Trophoblast cell (in vitro differentiated cells and primary cell): Measurements from ENCODE around the gene RFX8.
"Not testable (repeated sequence)": the region's sequence is repeated elsewhere in the genome, so short reads cannot be mapped to it uniquely, and the experiment has no call there.

Experiments
- DNase-seq, 2 donors: peaks; one replicate each; pipeline ENCODE4 v3.0.0-alpha.2; 2016
- H2AFZ ChIP-seq: 2 replicates; pipeline ENCODE4 v1.6.1; 2013; ENCODE audit warnings: low read length, moderate library complexity, mild to moderate bottlenecking; ENCODE audit not compliant: insufficient read depth, poor library complexity
- H2AK5ac ChIP-seq: 2 replicates; pipeline ENCODE4 v1.6.1; 2013; ENCODE audit warnings: mild to moderate bottlenecking, low read length
- H2BK120ac ChIP-seq: 2 replicates; pipeline ENCODE4 v1.6.1; 2013; ENCODE audit warnings: low read length, mild to moderate bottlenecking, moderate library complexity; ENCODE audit not compliant: insufficient read depth, poor library complexity
- H2BK12ac ChIP-seq: 2 replicates; pipeline ENCODE4 v1.6.1; 2013; ENCODE audit warnings: mild to moderate bottlenecking, low read length, moderate library complexity
- H2BK5ac ChIP-seq: 2 replicates; pipeline ENCODE4 v1.6.1; 2013; ENCODE audit warnings: low read length, low read depth, moderate library complexity, mild to moderate bottlenecking; ENCODE audit not compliant: poor library complexity
- H3K14ac ChIP-seq: 2 replicates; pipeline ENCODE4 v1.6.1; 2013; ENCODE audit warnings: mild to moderate bottlenecking, low read length
- H3K18ac ChIP-seq: 2 replicates; pipeline ENCODE4 v1.6.1; 2013; ENCODE audit warnings: mild to moderate bottlenecking, low read length
- H3K23ac ChIP-seq: 2 replicates; pipeline ENCODE4 v1.6.1; 2013; ENCODE audit warnings: low read length
- H3K27ac ChIP-seq: 2 replicates; pipeline ENCODE4 v1.5.1; 2013; ENCODE audit warnings: low read depth, mild to moderate bottlenecking, inconsistent platforms, low read length, moderate library complexity
- H3K27me3 ChIP-seq: 2 replicates; pipeline ENCODE4 v1.6.1; 2013; ENCODE audit warnings: inconsistent platforms, mild to moderate bottlenecking, low read length, moderate library complexity; ENCODE audit not compliant: insufficient read depth
- H3K36me3 ChIP-seq, 2 experiments: 1 replicate in 1 of 2; 2 replicates in 1 of 2; pipeline ENCODE4 v1.6.1; 2013; ENCODE audit warnings: low read length in 2 of 2, mild to moderate bottlenecking in 2 of 2, moderate library complexity in 1 of 2; ENCODE audit not compliant: insufficient read depth in 2 of 2, control insufficient read depth in 1 of 2
- H3K4ac ChIP-seq: 2 replicates; pipeline ENCODE4 v1.6.1; 2013; ENCODE audit warnings: low read depth, mild to moderate bottlenecking, low read length, moderate library complexity
- H3K4me1 ChIP-seq, 2 experiments: 1 replicate in 1 of 2; 2 replicates in 1 of 2; pipeline ENCODE4 v1.6.1; 2013; ENCODE audit warnings: low read length in 2 of 2, mild to moderate bottlenecking in 2 of 2, moderate library complexity in 1 of 2; ENCODE audit not compliant: insufficient read depth in 2 of 2, control insufficient read depth in 1 of 2
- H3K4me2 ChIP-seq: 2 replicates; pipeline ENCODE4 v1.6.1; 2013; ENCODE audit warnings: inconsistent platforms, mild to moderate bottlenecking, low read length, moderate library complexity
- H3K4me3 ChIP-seq: 2 replicates; pipeline ENCODE4 v1.5.1; 2013; ENCODE audit warnings: mild to moderate bottlenecking, low read depth, low read length, inconsistent platforms
- H3K79me1 ChIP-seq: one replicate; pipeline ENCODE4 v1.6.1; 2013; ENCODE audit warnings: low read length
- H3K79me2 ChIP-seq: 2 replicates; pipeline ENCODE4 v1.6.1; 2013; ENCODE audit warnings: low read length, mild to moderate bottlenecking; ENCODE audit not compliant: control insufficient read depth, insufficient read depth, poor library complexity
- H3K9ac ChIP-seq: 2 replicates; pipeline ENCODE4 v1.6.1; 2013; ENCODE audit warnings: mild to moderate bottlenecking, low read length
- H3K9me3 ChIP-seq: 2 replicates; pipeline ENCODE4 v1.6.1; 2013; ENCODE audit warnings: low read depth, mild to moderate bottlenecking, control low read depth, inconsistent platforms, low read length; ENCODE audit not compliant: insufficient read depth
- H4K12ac ChIP-seq: 2 replicates; pipeline ENCODE4 v1.6.1; 2013; ENCODE audit warnings: low read depth, mild to moderate bottlenecking, low read length, moderate library complexity
- H4K8ac ChIP-seq: 2 replicates; pipeline ENCODE4 v1.6.1; 2013; ENCODE audit warnings: low read depth, mild to moderate bottlenecking, low read length, moderate library complexity
- H4K91ac ChIP-seq: one replicate; pipeline ENCODE4 v1.6.1; 2013; ENCODE audit warnings: low read depth, mild to moderate bottlenecking, low read length, moderate library complexity
- WGBS: extraction: QIAGEN DNeasy Blood & Tissue Kit; methylation state at CpG from one replicate; pipeline ENCODE4 v1.1.7; 2013; ENCODE audit warnings: missing lambda C conversion rate; ENCODE audit not compliant: insufficient read length, insufficient coverage; ENCODE audit errors: extremely low coverage; 5-methylcytosine and 5-hydroxymethylcytosine counted together

Gene RFX8

DNA sequence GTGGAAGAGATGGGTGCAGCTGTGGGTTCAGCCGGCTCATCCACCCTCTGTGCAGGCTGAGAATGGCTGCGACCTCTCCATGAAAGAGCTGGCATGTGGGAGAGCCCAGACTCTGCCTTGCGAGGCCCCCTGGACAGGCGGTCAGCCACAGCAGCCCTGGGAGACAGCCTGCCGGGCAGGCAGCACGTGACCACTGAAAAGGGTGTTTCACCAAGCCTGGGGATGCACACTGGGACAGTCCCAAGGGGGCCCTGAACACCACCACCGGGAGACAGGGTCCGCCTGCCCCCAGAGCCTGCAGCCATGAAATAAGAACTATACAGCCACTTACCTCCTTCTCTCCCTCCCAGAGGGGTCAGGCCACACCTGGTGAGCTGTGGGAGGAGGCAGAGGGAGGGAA is 11.5 kb downstream of the RFX8 start:
- Histone ChIP-seq H2AFZ (no peak overlapping the region), H3K79me1 (no peaks in the 10 kb centered on the region), H4K8ac (no peak overlapping the region), H3K14ac (no peak overlapping the region), H3K4me2 (no peak overlapping the region), H3K27ac (no peak overlapping the region), H2BK12ac (no peak overlapping the region), H3K36me3 (no peaks in the 10 kb centered on the region), H3K9ac (no peak overlapping the region), H3K4ac (no peak overlapping the region), H2BK5ac (no peak overlapping the region), H2AK5ac (no peak overlapping the region), H4K12ac (no peak overlapping the region), H3K79me2 (no peaks in the 10 kb centered on the region), H4K91ac (no peak overlapping the region), H3K4me1 (no peaks in the 10 kb centered on the region), H2BK120ac (no peak overlapping the region), H3K27me3 (no peaks in the 10 kb centered on the region), H3K9me3 (no peaks in the 10 kb centered on the region), H3K4me3 (no peak overlapping the region), H3K23ac (no peak overlapping the region), H3K18ac (no peak overlapping the region)
- no CpG with 5 or more reads among the region's 8 CpGs for WGBS
- DNase-seq, result no peak

DNA sequence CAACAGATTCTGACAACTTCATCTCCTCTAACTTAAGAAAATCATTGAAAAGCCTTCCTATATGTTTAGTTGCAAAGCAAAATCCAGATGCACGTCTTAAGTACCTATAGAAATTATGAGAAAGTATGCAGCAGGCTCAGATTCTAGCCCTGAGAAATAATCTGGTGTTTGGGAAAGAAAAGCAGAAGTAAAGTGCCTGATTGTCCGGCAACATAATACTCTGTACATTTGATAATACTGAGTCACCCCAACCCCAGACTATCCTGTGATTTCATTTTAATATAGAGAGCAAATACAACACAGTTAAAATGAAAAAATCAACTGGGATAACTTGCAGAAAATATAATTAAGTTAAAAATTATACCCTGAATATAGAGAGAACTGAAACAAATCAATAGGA is 13.5 kb downstream of the RFX8 start:
- Histone ChIP-seq H3K4me3 (no peak overlapping the region), H3K79me1 (no peaks in the 10 kb centered on the region), H4K12ac (no peak overlapping the region), H3K9ac (no peak overlapping the region), H3K23ac (no peak overlapping the region), H4K91ac (no peak overlapping the region), H3K14ac (no peak overlapping the region), H3K36me3 (no peaks in the 10 kb centered on the region), H3K18ac (no peak overlapping the region), H3K4ac (no peak overlapping the region), H3K27me3 (no peaks in the 10 kb centered on the region), H4K8ac (no peak overlapping the region), H2BK120ac (no peak overlapping the region), H3K79me2 (no peaks in the 10 kb centered on the region), H3K27ac (no peak overlapping the region), H2BK12ac (no peak overlapping the region), H3K9me3 (no peaks in the 10 kb centered on the region), H3K4me2 (no peak overlapping the region), H2BK5ac (no peak overlapping the region), H3K4me1 (no peaks in the 10 kb centered on the region), H2AFZ (no peak overlapping the region), H2AK5ac (no peak overlapping the region)
- WGBS, result no CpG with 5 or more reads among the region's 2 CpGs
- no peak for DNase-seq

DNA sequence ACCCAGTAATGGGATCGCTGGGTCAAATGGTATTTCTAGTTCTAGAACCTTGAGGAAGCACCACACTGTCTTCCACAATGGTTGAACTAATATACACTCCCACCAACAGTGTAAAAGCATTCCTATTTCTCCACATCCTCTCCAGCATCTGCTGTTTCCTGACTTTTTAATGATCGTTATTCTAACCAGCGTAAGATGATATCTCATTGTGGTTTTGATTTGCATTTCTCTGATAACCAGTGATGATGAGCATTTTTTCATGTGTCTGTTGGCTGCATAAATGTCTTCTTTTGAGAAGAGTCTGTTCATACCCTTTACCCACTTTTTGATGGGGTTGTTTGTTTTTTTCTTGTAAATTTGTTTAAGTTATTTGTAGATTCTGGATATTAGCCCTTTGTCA is 20.5 kb downstream of the RFX8 start:
- H2BK5ac ChIP-seq, H3K4ac ChIP-seq, H3K18ac ChIP-seq, H4K91ac ChIP-seq, H3K4me3 ChIP-seq, H3K4me2 ChIP-seq, H3K27ac ChIP-seq, H3K9ac ChIP-seq, H2BK12ac ChIP-seq, H3K79me1 ChIP-seq, DNase-seq, H2BK120ac ChIP-seq, H4K8ac ChIP-seq, H3K36me3 ChIP-seq, H3K14ac ChIP-seq, H3K4me1 ChIP-seq, H3K9me3 ChIP-seq, H4K12ac ChIP-seq, H2AK5ac ChIP-seq, H3K79me2 ChIP-seq, H2AFZ ChIP-seq, H3K27me3 ChIP-seq, H3K23ac ChIP-seq: not testable (repeated sequence)
- no CpG with 5 or more reads among the region's 3 CpGs for WGBS

DNA sequence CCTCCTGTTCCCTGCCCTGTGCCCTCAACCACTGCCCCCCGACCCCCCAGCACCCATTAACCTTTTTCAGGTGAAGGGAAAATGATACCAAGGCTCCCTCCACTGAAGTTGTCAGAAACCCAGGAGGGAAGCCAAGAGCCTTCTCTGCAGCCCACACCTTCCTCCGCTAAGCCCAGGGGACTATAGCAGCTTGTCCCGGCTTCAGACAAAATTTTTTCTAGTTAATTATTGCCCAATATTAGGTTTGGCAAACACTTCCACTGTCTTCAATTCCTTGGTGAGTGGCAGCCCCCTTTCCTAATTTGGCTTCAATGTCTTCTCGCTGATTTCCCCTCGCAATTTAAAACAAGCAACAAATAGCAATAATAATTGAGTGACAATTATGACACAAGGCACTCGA is 23.9 kb downstream of the RFX8 start:
- H3K14ac ChIP-seq, result no peak overlapping the region
- no peak overlapping the region for H2BK5ac ChIP-seq
- H3K27me3 ChIP-seq, result no peaks in the 10 kb centered on the region
- no peak overlapping the region for H3K27ac ChIP-seq
- H2BK120ac ChIP-seq, result no peak overlapping the region
- H3K36me3 ChIP-seq, result no peaks in the 10 kb centered on the region
- H3K4me1 ChIP-seq, result no peaks in the 10 kb centered on the region
- no peak overlapping the region for H3K4me2 ChIP-seq
- no peak overlapping the region for H2AFZ ChIP-seq
- no peaks in the 10 kb centered on the region for H3K9me3 ChIP-seq
- no peak overlapping the region for H3K23ac ChIP-seq
- no peaks in the 10 kb centered on the region for H3K79me1 ChIP-seq
- DNase-seq, result no peak
- H3K4ac ChIP-seq, result no peak overlapping the region
- no peak overlapping the region for H4K8ac ChIP-seq
- H3K18ac ChIP-seq, result no peak overlapping the region
- no peaks in the 10 kb centered on the region for H3K79me2 ChIP-seq
- H4K91ac ChIP-seq, result no peak overlapping the region
- no peak overlapping the region for H3K9ac ChIP-seq
- no peak overlapping the region for H3K4me3 ChIP-seq
- H4K12ac ChIP-seq, result no peak overlapping the region
- H2AK5ac ChIP-seq, result no peak overlapping the region
- WGBS, result no CpG with 5 or more reads among the region's 6 CpGs
- no peak overlapping the region for H2BK12ac ChIP-seq
